Activated CD8-positive, alpha-beta T cell treated with anti-CD3 and anti-CD28 coated beads for 36 hours (primary cell): ENCODE results near the gene SHISA8. TPM values are rescaled to one million over a fixed set of nuclear protein-coding genes. Genes with fewer than 3 reads are reported as not detected.

ENCODE experiments used
- ATAC-seq: fragments of 200-7000 bp; cut with Tn5 transposase; one replicate; pipeline ENCODE4 v1.10.0; 2021; ENCODE audit warnings: mild to moderate bottlenecking, moderate library complexity
- CTCF ChIA-PET: fragments of 350-600 bp; sonication (Branson Sonifier 250); formaldehyde crosslinking; loops from one replicate; lab custom pipeline; 2021; ENCODE audit warnings: antibody characterized with exemption; lab: Charles Lee
- POLR2A ChIA-PET: fragments of 350-600 bp; sonication (Branson Sonifier 250); formaldehyde crosslinking; loops from one replicate; lab custom pipeline; 2021; ENCODE audit warnings: antibody characterized with exemption; lab: Charles Lee
- DNase-seq: peaks from one replicate; pipeline ENCODE4 v3.0.0-alpha.2; 2020
- H3K27ac Mint-ChIP-seq: one replicate; pipeline ENCODE4 v1.8.0; 2021; ENCODE audit warnings: mild to moderate bottlenecking, mixed read lengths
- H3K27me3 Mint-ChIP-seq: one replicate; pipeline ENCODE4 v1.8.0; 2021; ENCODE audit warnings: mixed read lengths
- H3K36me3 Mint-ChIP-seq: one replicate; pipeline ENCODE4 v1.8.0; 2021; ENCODE audit warnings: low read depth, mixed read lengths
- H3K4me1 Mint-ChIP-seq: one replicate; pipeline ENCODE4 v1.8.0; 2021; ENCODE audit warnings: low read depth, mixed read lengths
- H3K4me3 Mint-ChIP-seq: one replicate; pipeline ENCODE4 v1.8.0; 2021; ENCODE audit warnings: mild to moderate bottlenecking, moderate library complexity, mixed read lengths
- H3K9me3 Mint-ChIP-seq: one replicate; pipeline ENCODE4 v1.8.0; 2021; ENCODE audit warnings: mixed read lengths
- intact Hi-C: fragments of 100-400 bp; cut with micrococcal nuclease; formaldehyde crosslinking; loops from one replicate; pipeline ENCODE4 v1.10.0; 2022
- total RNA-seq, 2 experiments: library from RNA; stranded (reverse); gene quantifications; one replicate each; pipeline ENCODE4 v1.2.3, GENCODE V29; 2021
- TF ChIP-seq, protein P1 (sequence below): fragments of 200-600 bp; IDR thresholded peaks from one replicate; pipeline ENCODE4 v1.8.0; 2022; ENCODE audit warnings: antibody characterized with exemption, mild to moderate bottlenecking

Gene SHISA8
- total RNA-seq, 2 experiments from 2014 or later, result 2.3 to 2.7 TPM

DNA sequence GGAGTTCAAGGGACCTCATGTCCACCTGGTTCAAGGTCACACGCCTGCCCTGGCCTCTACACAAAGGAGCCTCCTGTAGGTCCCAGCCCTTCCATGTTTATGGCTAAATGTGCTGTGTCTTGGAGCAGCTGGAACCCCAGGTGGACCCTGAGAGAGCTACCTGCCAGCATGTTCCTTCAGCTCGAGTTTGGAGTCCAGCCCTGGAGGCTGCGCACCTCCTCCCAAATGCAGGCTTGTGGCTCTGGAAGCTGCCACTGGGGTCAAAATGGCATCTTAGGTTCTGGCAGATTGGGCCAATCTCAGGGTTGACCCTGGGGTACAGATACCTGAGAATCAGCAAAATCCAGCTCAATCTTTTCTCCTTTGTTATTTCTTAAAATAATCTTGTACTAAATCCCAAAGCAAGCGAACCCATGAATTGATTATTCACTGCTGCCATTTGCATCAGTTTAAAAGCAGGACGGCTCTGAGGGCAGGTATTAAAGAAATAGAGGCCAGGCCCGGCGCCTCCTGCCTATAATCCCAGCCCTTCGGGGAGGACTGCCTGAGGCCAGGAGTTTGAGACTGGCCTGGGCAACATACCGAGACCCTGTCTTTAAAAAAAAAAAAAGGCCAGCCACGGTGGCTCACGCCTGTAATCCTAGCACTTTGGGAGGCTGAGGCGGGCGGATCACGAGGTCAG, 8.9 kb upstream of the SHISA8 start:
- Mint-ChIP-seq H3K4me3 (no peak overlapping the region), H3K36me3 (no peaks in the 10 kb centered on the region), H3K27me3 (peaks cover 2% of the 10 kb centered on the region), H3K4me1 (peaks cover 27% of the 10 kb centered on the region), H3K27ac (no peak overlapping the region), H3K9me3 (no peaks in the 10 kb centered on the region)
- ChIA-PET POLR2A (interaction anchor here (0.6 to 11.9 kb wide), 6 partner anchors 9 to 691 kb away, joined by 3 to 134 read pairs (median 4); partner anchors contain the start of genes POLDIP3 and SHISA8), CTCF (interaction anchor here (1.4 to 5.6 kb wide), 3 partner anchors 15 to 227 kb away, joined by 7 to 62 read pairs (median 21); no protein-coding TSS in a partner anchor)
- DNase-seq (no peak), ATAC-seq (no peak)
- intact Hi-C loops, result no loop called here
- TF ChIP-seq, protein P1, sequence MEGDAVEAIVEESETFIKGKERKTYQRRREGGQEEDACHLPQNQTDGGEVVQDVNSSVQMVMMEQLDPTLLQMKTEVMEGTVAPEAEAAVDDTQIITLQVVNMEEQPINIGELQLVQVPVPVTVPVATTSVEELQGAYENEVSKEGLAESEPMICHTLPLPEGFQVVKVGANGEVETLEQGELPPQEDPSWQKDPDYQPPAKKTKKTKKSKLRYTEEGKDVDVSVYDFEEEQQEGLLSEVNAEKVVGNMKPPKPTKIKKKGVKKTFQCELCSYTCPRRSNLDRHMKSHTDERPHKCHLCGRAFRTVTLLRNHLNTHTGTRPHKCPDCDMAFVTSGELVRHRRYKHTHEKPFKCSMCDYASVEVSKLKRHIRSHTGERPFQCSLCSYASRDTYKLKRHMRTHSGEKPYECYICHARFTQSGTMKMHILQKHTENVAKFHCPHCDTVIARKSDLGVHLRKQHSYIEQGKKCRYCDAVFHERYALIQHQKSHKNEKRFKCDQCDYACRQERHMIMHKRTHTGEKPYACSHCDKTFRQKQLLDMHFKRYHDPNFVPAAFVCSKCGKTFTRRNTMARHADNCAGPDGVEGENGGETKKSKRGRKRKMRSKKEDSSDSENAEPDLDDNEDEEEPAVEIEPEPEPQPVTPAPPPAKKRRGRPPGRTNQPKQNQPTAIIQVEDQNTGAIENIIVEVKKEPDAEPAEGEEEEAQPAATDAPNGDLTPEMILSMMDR, result no peak

DNA sequence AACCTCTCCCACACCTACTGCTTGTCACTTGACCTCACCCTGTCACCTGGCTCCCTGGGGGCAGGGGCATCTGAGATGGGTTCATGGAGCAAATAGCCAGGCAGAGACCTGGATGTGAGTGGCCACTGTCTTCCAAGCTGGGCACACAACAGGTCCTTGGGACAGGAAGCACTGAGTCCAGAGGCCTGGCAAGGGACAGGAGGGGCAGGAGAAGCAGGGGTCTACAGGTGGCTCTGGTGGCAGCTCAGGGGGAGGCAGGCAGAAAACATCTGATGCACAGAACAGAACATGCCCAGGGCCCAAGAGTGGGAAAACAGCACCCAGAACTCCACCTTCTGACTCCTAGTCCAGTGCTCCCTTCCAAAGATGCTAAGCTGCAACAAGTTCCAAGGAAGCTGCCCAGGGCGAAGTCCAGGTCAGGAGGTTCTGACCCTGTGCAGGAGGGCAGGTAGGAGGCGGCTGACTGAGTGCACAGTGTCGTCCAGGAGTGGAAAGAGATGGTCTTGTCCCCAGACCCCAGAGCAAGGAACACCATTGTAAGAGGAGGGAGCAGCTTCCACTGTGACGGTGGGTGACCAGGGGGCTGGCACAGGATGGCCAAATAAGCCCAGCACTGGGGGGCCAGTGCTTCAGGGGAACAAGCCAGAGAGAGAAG, 8.2 kb upstream of the SHISA8 start:
- Mint-ChIP-seq H3K27ac (no peak overlapping the region), H3K4me3 (no peak overlapping the region), H3K27me3 (peaks cover 2% of the 10 kb centered on the region), H3K36me3 (no peaks in the 10 kb centered on the region), H3K9me3 (no peaks in the 10 kb centered on the region), H3K4me1 (peaks cover 25% of the 10 kb centered on the region)
- intact Hi-C loops, result no loop called here
- TF ChIP-seq, protein P1, result no peak
- POLR2A ChIA-PET, result interaction anchor here (0.9 to 11.9 kb wide), 4 partner anchors 10 to 60 kb away, joined by 3 to 134 read pairs (median 4); no protein-coding TSS in a partner anchor
- DNase-seq (no peak), ATAC-seq (no peak)
- CTCF ChIA-PET, result interaction anchor here (1.4 kb wide), 1 partner anchor 18 kb away, joined by 7 read pairs; no protein-coding TSS in a partner anchor

DNA sequence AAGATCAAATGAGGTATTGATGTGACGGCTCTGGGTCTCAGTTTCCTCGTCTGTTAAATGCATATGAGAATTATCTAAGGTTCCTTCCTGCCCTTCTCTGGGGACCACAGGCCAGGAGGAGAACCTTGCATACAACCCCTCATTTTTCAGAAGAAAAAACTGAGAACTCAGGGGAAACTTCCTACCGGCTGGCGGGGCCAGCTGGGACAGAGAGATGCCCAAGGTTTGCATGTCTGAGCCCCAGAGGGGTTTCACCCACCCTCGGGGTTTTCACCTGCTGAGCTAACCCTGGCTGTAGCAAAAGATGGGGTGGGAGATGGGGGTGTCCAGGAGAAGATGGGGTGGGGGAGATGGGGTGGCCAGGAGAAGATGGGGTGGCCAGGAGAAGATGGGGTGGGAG, 7.5 kb upstream of the SHISA8 start:
- peaks cover 23% of the 10 kb centered on the region for H3K4me1 Mint-ChIP-seq
- no peak for DNase-seq
- no peak for ATAC-seq
- H3K27me3 Mint-ChIP-seq, result peaks cover 3% of the 10 kb centered on the region
- TF ChIP-seq, protein P1, result no peak
- no peak overlapping the region for H3K4me3 Mint-ChIP-seq
- no peaks in the 10 kb centered on the region for H3K36me3 Mint-ChIP-seq
- H3K27ac Mint-ChIP-seq, result no peak overlapping the region
- ChIA-PET CTCF (interaction anchor here (1.4 kb wide), 1 partner anchor 19 kb away, joined by 7 read pairs; no protein-coding TSS in a partner anchor), POLR2A (interaction anchor here (11.9 kb wide), 1 partner anchor 15 kb away, joined by 134 read pairs; no protein-coding TSS in a partner anchor)
- H3K9me3 Mint-ChIP-seq, result no peaks in the 10 kb centered on the region
- intact Hi-C loops, result no loop called here

GRCh38 chr22:41920271-41920976, 5.5 kb upstream of the SHISA8 start:
- DNase-seq (no peak), ATAC-seq (no peak)
- Mint-ChIP-seq H3K27ac (no peak overlapping the region), H3K4me1 (peaks cover 17% of the 10 kb centered on the region), H3K9me3 (no peaks in the 10 kb centered on the region), H3K36me3 (no peaks in the 10 kb centered on the region), H3K4me3 (no peak overlapping the region), H3K27me3 (peaks cover 19% of the 10 kb centered on the region)
- TF ChIP-seq, protein P1, result no peak
- intact Hi-C loops, result no loop called here
- ChIA-PET CTCF (no interaction called here), POLR2A (interaction anchor here (1.0 to 11.9 kb wide), 2 partner anchors 17 to 98 kb away, joined by 3 to 134 read pairs; no protein-coding TSS in a partner anchor)
